ENCODE data around the gene KISS1.

- no peak for TF ChIP-seq CTCF (IDR thresholded peaks at IDR 0.05)
- no peak for TF ChIP-seq POLR2A (IDR thresholded peaks at IDR 0.05)
Observed at GRCh38 chr1:204201348-204202040, 5.2 kb upstream of the KISS1 start.

Measured in adrenal gland (tissue), 5 donors.